Heart left ventricle (tissue), 16 donors: ENCODE data around the gene DOCK9. TPM values are rescaled to one million over a fixed set of nuclear protein-coding genes. Genes with fewer than 3 reads are reported as not detected.

ENCODE experiments used
- ATAC-seq, 4 donors: fragments of 200-7000 bp; cut with Tn5 transposase; one replicate each; pipeline ENCODE4 v1.9.1; 2020 to 2022; ENCODE audit warnings: moderate library complexity in 4 of 4, mild to moderate bottlenecking in 3 of 4, moderate number of reproducible peaks in 1 of 4
- DNase-seq, 5 donors: peaks; one replicate each; pipeline ENCODE4 v3.0.0-alpha.2; 2020
- H3K27ac ChIP-seq, 12 donors: fragments of 200-600 bp; sonication (generic) in 4 of 12; one replicate each; pipeline versions ENCODE4 v1.5.0 to v1.8.0; 2016 to 2022; ENCODE audit warnings: mild to moderate bottlenecking in 2 of 12
- H3K27me3 ChIP-seq, 9 donors: fragments of 200-600 bp; sonication (generic) in 2 of 9; one replicate each; pipeline versions ENCODE4 v1.5.1 to v1.8.0; 2016 to 2022; ENCODE audit warnings: mild to moderate bottlenecking in 3 of 9
- H3K36me3 ChIP-seq, 9 donors: fragments of 200-600 bp; sonication (generic) in 2 of 9; one replicate each; pipeline versions ENCODE4 v1.5.0 to v1.8.0; 2018 to 2022; ENCODE audit warnings: mild to moderate bottlenecking in 2 of 9
- H3K4me1 ChIP-seq, 12 donors: fragments of 200-600 bp; sonication (generic) in 4 of 12; one replicate each; pipeline versions ENCODE4 v1.5.0 to v1.8.0; 2016 to 2022; ENCODE audit warnings: mild to moderate bottlenecking in 3 of 12
- H3K4me3 ChIP-seq, 12 donors: fragments of 200-600 bp; sonication (generic) in 4 of 12; one replicate each; pipeline versions ENCODE4 v1.5.0 to v1.8.0; 2017 to 2022; ENCODE audit warnings: mild to moderate bottlenecking in 9 of 12, moderate library complexity in 4 of 12
- H3K9me3 ChIP-seq, 12 donors: fragments of 200-600 bp; sonication (generic) in 4 of 12; one replicate each; pipeline versions ENCODE4 v1.5.0 to v1.8.0; 2016 to 2022; ENCODE audit warnings: mild to moderate bottlenecking in 1 of 12
- POLR2A ChIP-seq, 2 donors: fragments of 450-650 bp; IDR thresholded peaks; one replicate each; pipeline ENCODE4 v1.6.1; 2017; ENCODE audit warnings: antibody characterized with exemption in 2 of 2, mild to moderate bottlenecking in 2 of 2, moderate library complexity in 2 of 2
- WGBS, 4 donors: extraction: QIAGEN DNeasy Blood & Tissue Kit in 2 of 4; methylation state at CpG; one replicate each; pipeline versions ENCODE4 v1.1.5 to v1.1.7; 2013 to 2018; 5-methylcytosine and 5-hydroxymethylcytosine counted together
- intact Hi-C, 10 donors: fragments of 100-400 bp; cut with DNase I; formaldehyde crosslinking; loops; one replicate each; pipeline versions ENCODE4 v1.11.1 to v1.14.2; 2022
- polyA plus RNA-seq, 2 donors: library from polyadenylated mRNA; stranded (reverse); fragments of 200-250 nt; gene quantifications; one replicate each; pipeline ENCODE4 v1.2.3, GENCODE V29; 2013
- total RNA-seq, 9 donors: library from RNA; depleted of rRNA in 2 of 9; stranded (reverse); fragments of >200 nt in 2 of 9; fragmentation: NEBNext Ultra II Directional in 3 of 9; extraction: Animal tissue kit (Norgen Biotek cat#: 25700) in 3 of 9; gene quantifications; one replicate each; pipeline versions ENCODE4 v1.1.0 to v1.2.4, GENCODE V29; 2016 to 2023
- TF ChIP-seq, protein P1 (sequence below), 12 donors: fragments of 200-600 bp; sonication (generic) in 4 of 12; IDR thresholded peaks; one replicate each; pipeline versions ENCODE4 v1.5.0 to v1.8.0; 2018 to 2022; ENCODE audit warnings: antibody characterized with exemption in 12 of 12, mild to moderate bottlenecking in 5 of 12
- donor health status: ischemic (EF 13 %, LVEDD 7.1; RV severe dilation, severe dysfunction).
- donor health status: healthy with polysubstance abuse.
- donor health status: DM: no; HTN: yes; CAD: no.
- donor health status: DM: no; HTN: no; CAD: no.
- donor health status: ischemic (EF 25% LVEDD 6.9; RV normal size, moderate dysfunction).
- donor health status: ischemic (EF 25% LVEDD 5.7; RV mildly dilated, moderate dysfunction).
- donor health status: healthy.
- donor health status: DM: yes; HTN: yes; CAD: no.
- donor health status: ischemic (EF 35%, LVEDD 5.7; RV mildly dilated, moderate dysfunction).
- donor health status: nonischemic (EF 11% LVEDD 7.7; RV severe dilation, severe dysfunction).
- donor health status: DM: yes; HTN: yes; CAD: no.
- donor health status: PGD.
- donor health status: ischemic (EF 29% LVEDD 5.4; RV normal size, mild dysfunction).
- donor health status: nonischemic (EF 23%, LVEDD 6.1; RV moderate dilation, normal function).

Gene DOCK9
- total and polyA plus RNA-seq, 11 donors, result 21.4 to 128 (median 45.2) TPM

DNA sequence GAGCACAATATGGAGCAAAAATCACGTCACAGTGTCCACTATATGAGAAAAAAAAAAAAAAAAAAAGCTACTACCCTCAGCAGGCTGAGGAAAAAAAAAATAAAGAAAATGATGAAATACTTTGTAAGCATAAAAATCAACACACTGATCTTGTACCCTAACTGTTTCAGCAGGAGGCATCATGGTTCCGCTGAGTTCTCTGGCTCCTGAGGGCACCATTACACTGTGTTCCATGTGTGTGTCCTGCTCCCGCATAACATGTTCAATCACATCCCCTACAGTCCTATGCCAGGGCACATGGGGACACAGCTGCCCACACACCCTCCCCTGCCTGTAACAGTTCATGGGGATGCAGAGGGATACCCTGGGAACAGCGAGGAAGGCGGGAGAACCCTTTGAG is 33.5 kb downstream of the DOCK9 start:
- Histone ChIP-seq H3K36me3 (no peaks in the 10 kb centered on the region), H3K4me1 (peaks cover 0 to 80% (median 33%) of the 10 kb centered on the region in 12 donors), H3K9me3 (no peaks in the 10 kb centered on the region), H3K27me3 (no peaks in the 10 kb centered on the region), H3K4me3 (no peak overlapping the region), H3K27ac (no peak overlapping the region)
- TF ChIP-seq POLR2A (IDR thresholded peaks at IDR 0.05), result no peak
- TF ChIP-seq, protein P1, sequence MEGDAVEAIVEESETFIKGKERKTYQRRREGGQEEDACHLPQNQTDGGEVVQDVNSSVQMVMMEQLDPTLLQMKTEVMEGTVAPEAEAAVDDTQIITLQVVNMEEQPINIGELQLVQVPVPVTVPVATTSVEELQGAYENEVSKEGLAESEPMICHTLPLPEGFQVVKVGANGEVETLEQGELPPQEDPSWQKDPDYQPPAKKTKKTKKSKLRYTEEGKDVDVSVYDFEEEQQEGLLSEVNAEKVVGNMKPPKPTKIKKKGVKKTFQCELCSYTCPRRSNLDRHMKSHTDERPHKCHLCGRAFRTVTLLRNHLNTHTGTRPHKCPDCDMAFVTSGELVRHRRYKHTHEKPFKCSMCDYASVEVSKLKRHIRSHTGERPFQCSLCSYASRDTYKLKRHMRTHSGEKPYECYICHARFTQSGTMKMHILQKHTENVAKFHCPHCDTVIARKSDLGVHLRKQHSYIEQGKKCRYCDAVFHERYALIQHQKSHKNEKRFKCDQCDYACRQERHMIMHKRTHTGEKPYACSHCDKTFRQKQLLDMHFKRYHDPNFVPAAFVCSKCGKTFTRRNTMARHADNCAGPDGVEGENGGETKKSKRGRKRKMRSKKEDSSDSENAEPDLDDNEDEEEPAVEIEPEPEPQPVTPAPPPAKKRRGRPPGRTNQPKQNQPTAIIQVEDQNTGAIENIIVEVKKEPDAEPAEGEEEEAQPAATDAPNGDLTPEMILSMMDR (IDR thresholded peaks at IDR 0.05), result no peak
- 94 to 98% (median 97%) methylated on average over 5 of the region's 5 CpGs for WGBS, 4 donors
- ATAC-seq, result peak in 1 of 4 donors; percentile 12
- intact Hi-C loops, result no loop called here
- no peak for DNase-seq

DNA sequence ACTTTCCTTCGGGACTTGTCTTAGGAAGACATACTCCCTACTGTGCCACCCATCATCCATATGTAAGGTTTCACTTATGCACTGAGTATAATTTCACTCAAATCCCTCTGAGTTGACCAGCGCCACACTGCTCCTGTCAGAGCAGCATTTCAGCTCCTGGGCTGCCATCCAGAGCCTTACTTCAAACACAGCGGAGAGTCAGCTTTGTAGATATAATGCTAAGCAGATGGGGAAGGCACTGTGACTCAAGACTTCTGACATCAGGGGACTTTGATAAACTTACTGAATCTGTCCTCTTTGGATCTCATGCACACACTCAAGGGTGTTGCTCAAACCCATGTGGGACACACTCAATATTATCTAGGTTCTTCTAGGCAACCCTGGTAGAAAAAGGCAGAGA is 34.9 kb downstream of the DOCK9 start:
- intact Hi-C loops, result no loop called here
- Histone ChIP-seq H3K36me3 (no peaks in the 10 kb centered on the region), H3K9me3 (no peaks in the 10 kb centered on the region), H3K4me3 (no peak overlapping the region), H3K4me1 (peaks cover 0 to 83% (median 37%) of the 10 kb centered on the region in 12 donors), H3K27me3 (no peaks in the 10 kb centered on the region), H3K27ac (peak overlapping the region in 1 of 12 donors; percentile 3)
- no peak for TF ChIP-seq POLR2A (IDR thresholded peaks at IDR 0.05)
- TF ChIP-seq, protein P1 (IDR thresholded peaks at IDR 0.05), result no peak
- WGBS, 4 donors, result 91 to 97% (median 95%) methylated on average over 3 of the region's 3 CpGs
- ATAC-seq (peak in 2 of 4 donors; percentile 11 to 58), DNase-seq (no peak)

DNA sequence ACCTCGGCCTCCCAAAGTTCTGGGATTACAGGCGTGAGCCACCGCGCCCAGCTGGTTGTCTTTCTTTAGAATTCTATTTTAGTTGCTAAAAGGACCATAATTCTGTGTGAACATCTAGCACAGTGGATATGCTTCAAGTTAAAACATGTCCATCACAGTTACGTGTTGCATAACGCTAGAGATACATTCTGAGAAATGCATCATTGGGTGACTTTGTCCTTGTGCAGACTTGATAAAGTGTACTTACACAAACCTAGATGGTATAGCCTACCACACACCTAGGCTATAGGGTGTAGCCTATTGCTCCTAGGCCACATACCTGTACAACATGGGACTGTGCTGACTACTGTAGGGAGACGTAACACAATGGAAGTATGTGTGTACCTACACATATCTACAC is 35.4 kb downstream of the DOCK9 start:
- WGBS, 4 donors, result 98 to 99% (median 98%) methylated on average over 7 of the region's 7 CpGs

DNA sequence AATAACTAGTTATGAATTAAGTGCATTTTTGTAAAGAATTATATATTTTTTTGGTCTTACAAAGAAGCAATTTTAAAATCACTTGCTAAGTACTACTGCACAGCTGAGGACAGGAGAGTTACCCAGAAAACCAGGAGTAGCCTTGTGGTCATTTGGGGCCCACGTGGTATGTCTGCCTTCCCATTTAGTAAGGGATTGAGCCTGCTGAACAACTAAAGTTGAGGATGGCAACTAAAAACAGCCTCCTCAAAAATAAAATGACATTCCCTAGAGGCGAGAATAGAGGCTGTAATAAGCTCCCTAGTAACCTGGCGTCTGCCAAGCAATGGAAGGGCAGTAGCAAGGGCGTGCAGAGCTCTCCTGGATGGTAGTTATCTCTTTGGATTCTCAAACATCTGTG is 36.3 kb downstream of the DOCK9 start:
- Histone ChIP-seq H3K9me3 (no peaks in the 10 kb centered on the region), H3K4me1 (peaks cover 0 to 70% (median 35%) of the 10 kb centered on the region in 12 donors), H3K4me3 (no peak overlapping the region), H3K27ac (peak overlapping the region in 5 of 12 donors; percentile 21 to 64 (median 33)), H3K27me3 (no peaks in the 10 kb centered on the region), H3K36me3 (no peaks in the 10 kb centered on the region)
- ATAC-seq (no peak), DNase-seq (no peak)
- 73 to 90% (median 83%) methylated on average over 4 of the region's 4 CpGs for WGBS, 4 donors
- intact Hi-C loops, result no loop called here
- TF ChIP-seq POLR2A (IDR thresholded peaks at IDR 0.05), result no peak
- TF ChIP-seq, protein P1 (IDR thresholded peaks at IDR 0.05), result no peak

More for the DNA sequence above, 35.4 kb downstream of the DOCK9 start:
- DNase-seq, result no peak
- H3K27ac ChIP-seq, result peak overlapping the region in 1 of 12 donors; percentile 3
- no peaks in the 10 kb centered on the region for H3K27me3 ChIP-seq
- H3K4me3 ChIP-seq, result no peak overlapping the region
- intact Hi-C loops, result no loop called here
- no peak for ATAC-seq
- no peaks in the 10 kb centered on the region for H3K36me3 ChIP-seq
- H3K9me3 ChIP-seq, result no peaks in the 10 kb centered on the region
- peaks cover 0 to 80% (median 38%) of the 10 kb centered on the region in 12 donors for H3K4me1 ChIP-seq
- TF ChIP-seq, protein P1 (IDR thresholded peaks at IDR 0.05), result no peak
- TF ChIP-seq POLR2A (IDR thresholded peaks at IDR 0.05), result no peak
